ENCODE data around the gene GRIK4. TPM values are rescaled to one million over a fixed set of nuclear protein-coding genes. Genes with fewer than 3 reads are reported as not detected.

The GRIK4 gene
- total and polyA plus RNA-seq, 9 of the 15 experiments (the other 6 are each of a cell fraction or from before 2014, with no cell fraction given), result not detected

GRCh38 chr11:120923866-120924508, 412.4 kb downstream of the GRIK4 start:
- FAIRE-seq (no peak), ATAC-seq (no peak), DNase-seq (ENCODE audit: extremely low read depth in 1 of 4, low spot score in 3 of 4) (no peak)
- no peak overlapping the region for H3K9ac ChIP-seq (ENCODE audit: insufficient read depth in 1 of 2, low read depth in 2 of 2, low read length in 2 of 2)
- H3K9me3 ChIP-seq (replicated peaks; ENCODE audit: control insufficient read depth, insufficient read depth, low read depth, low read length), result no peaks in the 10 kb centered on the region
- H2AFZ ChIP-seq (ENCODE audit: low read depth, low read length), result no peak overlapping the region
- WGBS (ENCODE audit: insufficient coverage, low coverage, missing lambda C conversion rate), result 0% methylated on average over 9 of the region's 9 CpGs
- H3K79me2 ChIP-seq (ENCODE audit: control insufficient read depth, insufficient read depth, low read length), result no peaks in the 10 kb centered on the region
- no peak overlapping the region for H3K4me3 ChIP-seq
- no peak overlapping the region for H3K4me2 ChIP-seq (ENCODE audit: insufficient read depth, low read length)
- BruUV-seq (replicated peaks), result no TSS peak
- CTCF ChIA-PET (ENCODE audit: low intra/inter-chr PET ratio), result no interaction called here
- intact Hi-C loops (cut with micrococcal nuclease), result no loop called here
- no peaks in the 10 kb centered on the region for H3K36me3 ChIP-seq (ENCODE audit: control insufficient read depth, insufficient read depth, low read length)
- no peaks in the 10 kb centered on the region for H3K9me1 ChIP-seq (ENCODE audit: control insufficient read depth, insufficient read depth, low read length)
- H3K27me3 ChIP-seq (ENCODE audit: control insufficient read depth in 2 of 2, insufficient read depth in 2 of 2, low read length in 2 of 2), result peaks cover 5 to 35% of the 10 kb centered on the region in 2 experiments; a peak in 4 of 5 replicates
- no peaks in the 10 kb centered on the region; a peak in 1 of 5 replicates for H3K4me1 ChIP-seq (replicated peaks in 1 of 2; ENCODE audit: control insufficient read depth in 2 of 2, insufficient read depth in 2 of 2, low read length in 2 of 2)
- H4K20me1 ChIP-seq (replicated peaks; ENCODE audit: control insufficient read depth, insufficient read depth, low read length), result no peaks in the 10 kb centered on the region; the same call in 1 of the 2 replicates
- no peak overlapping the region for H3K27ac ChIP-seq (ENCODE audit: extremely low read depth, low read depth, low read length)
- TF ChIP-seq PCBP2 (IDR thresholded peaks at IDR 0.05; ENCODE audit: low read depth, low read length, poor library complexity, severe bottlenecking), result no peak
- TF ChIP-seq HMG20A (CRISPR knock-in tag; conservative IDR thresholded peaks at IDR 0.05), result no peak
- TF ChIP-seq SAP30 (IDR thresholded peaks at IDR 0.05; ENCODE audit: borderline replicate concordance, insufficient read depth, low read depth, low read length, poor library complexity, severe bottlenecking), result no peak
- no peak for TF ChIP-seq FOXA3 (CRISPR knock-in tag; conservative IDR thresholded peaks at IDR 0.05 in 1 of 2, IDR thresholded peaks at IDR 0.05 in 1 of 2)
- TF ChIP-seq TBL1XR1 (IDR thresholded peaks at IDR 0.05; ENCODE audit: low read length in 2 of 2), result no peak
- TF ChIP-seq ETS1 (conservative IDR thresholded peaks at IDR 0.05; ENCODE audit: control insufficient read depth, low read depth, low read length), result no peak
- no peak for TF ChIP-seq ZBTB2 (IDR thresholded peaks at IDR 0.05)
- TF ChIP-seq SP1 (CRISPR knock-in tag; IDR thresholded peaks at IDR 0.05), result no peak
- no peak for TF ChIP-seq ZNF282 (CRISPR knock-in tag; IDR thresholded peaks at IDR 0.05)
- TF ChIP-seq POLR2B (IDR thresholded peaks at IDR 0.05; ENCODE audit: low read depth, partially characterized antibody), result no peak
- TF ChIP-seq ARHGAP35 (IDR thresholded peaks at IDR 0.05; ENCODE audit: partially characterized antibody), result no peak
- no peak for TF ChIP-seq ZNF740 (CRISPR knock-in tag; IDR thresholded peaks at IDR 0.05)
- TF ChIP-seq ZNF740 (tag; IDR thresholded peaks at IDR 0.05), result no peak
- POLR2A ChIA-PET, result interaction anchor here (0.6 to 0.7 kb wide), 2 partner anchors 10 to 282 kb away, joined by 4 read pairs; no protein-coding TSS in a partner anchor
- in situ Hi-C loops (cut with MboI), result no loop called here

Data from K562 (cell line).